Naive B cell (primary cell): Measurements from ENCODE around the gene ABCG8. TPM values are rescaled to one million over a fixed set of nuclear protein-coding genes. Genes with fewer than 3 reads are reported as not detected.

ENCODE experiments used
- ATAC-seq, 2 donors: fragments of 150-1000 bp; cut with Tn5 transposase; 2 replicates each; pipeline ENCODE4 v1.10.0; 2021; ENCODE audit warnings: low read depth in 2 of 2, mild to moderate bottlenecking in 2 of 2, moderate library complexity in 2 of 2
- DNase-seq: peaks from one replicate; pipeline ENCODE4 v3.0.0; 2022
- H3K27ac Mint-ChIP-seq, 6 donors: one replicate each; pipeline ENCODE4 v1.8.0; 2020 to 2022; ENCODE audit warnings: mild to moderate bottlenecking in 6 of 6, mixed read lengths in 6 of 6, moderate library complexity in 5 of 6, inconsistent platforms in 2 of 6
- H3K27me3 Mint-ChIP-seq, 3 donors: one replicate each; pipeline ENCODE4 v1.8.0; 2021 to 2022; ENCODE audit warnings: mixed read lengths in 3 of 3, mild to moderate bottlenecking in 1 of 3
- H3K36me3 Mint-ChIP-seq, 2 donors: one replicate each; pipeline ENCODE4 v1.8.0; 2020 to 2022; ENCODE audit warnings: mixed read lengths in 2 of 2, inconsistent platforms in 1 of 2, mild to moderate bottlenecking in 1 of 2
- H3K4me1 Mint-ChIP-seq, 3 donors: one replicate each; pipeline ENCODE4 v1.8.0; 2020 to 2022; ENCODE audit warnings: mixed read lengths in 3 of 3, inconsistent platforms in 1 of 3, mild to moderate bottlenecking in 1 of 3, moderate library complexity in 1 of 3
- H3K4me3 Mint-ChIP-seq, 8 donors: one replicate each; pipeline ENCODE4 v1.8.0; 2020 to 2022; ENCODE audit warnings: mild to moderate bottlenecking in 8 of 8, mixed read lengths in 8 of 8, moderate library complexity in 8 of 8, inconsistent platforms in 2 of 8
- H3K9me3 Mint-ChIP-seq, 7 donors: one replicate each; pipeline ENCODE4 v1.8.0; 2020 to 2022; ENCODE audit warnings: mixed read lengths in 7 of 7, mild to moderate bottlenecking in 5 of 7, inconsistent platforms in 2 of 7, moderate library complexity in 1 of 7
- polyA plus RNA-seq, 6 donors: library from polyadenylated mRNA; unstranded; fragments of 300-500 nt; fragmentation: Illumina TruSeq; gene quantifications; one replicate each; pipeline ENCODE4 v1.2.3, GENCODE V29; 2021; ENCODE audit warnings: low read depth in 6 of 6

Gene ABCG8
- polyA plus RNA-seq, 6 donors from 2014 or later = 0.05 to 0.12 TPM; not detected in 4

GRCh38 chr2:43837831-43838559 is 776 bp upstream of the ABCG8 start:
- H3K9me3 Mint-ChIP-seq = no peaks in the 10 kb centered on the region
- H3K4me1 Mint-ChIP-seq = no peaks in the 10 kb centered on the region
- H3K4me3 Mint-ChIP-seq = no peak overlapping the region
- ATAC-seq (no peak), DNase-seq (no peak)
- peaks cover 0 to 13% (median 8%) of the 10 kb centered on the region in 3 donors for H3K27me3 Mint-ChIP-seq
- no peak overlapping the region for H3K27ac Mint-ChIP-seq
- no peaks in the 10 kb centered on the region for H3K36me3 Mint-ChIP-seq

- no peak for DNase-seq
- Mint-ChIP-seq H3K36me3 (no peaks in the 10 kb centered on the region), H3K4me3 (peak overlapping the region in 1 of 8 donors; percentile 71), H3K9me3 (no peaks in the 10 kb centered on the region), H3K27ac (no peak overlapping the region), H3K27me3 (peaks cover 0 to 13% (median 8%) of the 10 kb centered on the region in 3 donors), H3K4me1 (no peaks in the 10 kb centered on the region)
- no peak for ATAC-seq
Observed at GRCh38 chr2:43839776-43840564, 1.2 kb downstream of the ABCG8 start.

- no peak overlapping the region for H3K4me3 Mint-ChIP-seq
- ATAC-seq (no peak), DNase-seq (no peak)
- no peaks in the 10 kb centered on the region for H3K9me3 Mint-ChIP-seq
- H3K36me3 Mint-ChIP-seq = no peaks in the 10 kb centered on the region
- H3K4me1 Mint-ChIP-seq = no peaks in the 10 kb centered on the region
- H3K27ac Mint-ChIP-seq = no peak overlapping the region
- H3K27me3 Mint-ChIP-seq = peaks cover 0 to 8% (median 7%) of the 10 kb centered on the region in 3 donors
Observed at GRCh38 chr2:43840965-43841364, 2.2 kb downstream of the ABCG8 start.

- no peak for DNase-seq
- no peak for ATAC-seq
- Mint-ChIP-seq H3K4me1 (no peaks in the 10 kb centered on the region), H3K9me3 (no peaks in the 10 kb centered on the region), H3K27me3 (peaks cover 0 to 8% (median 7%) of the 10 kb centered on the region in 3 donors), H3K4me3 (no peak overlapping the region), H3K27ac (no peak overlapping the region), H3K36me3 (no peaks in the 10 kb centered on the region)
Observed at GRCh38 chr2:43841949-43842865, 3.4 kb downstream of the ABCG8 start.

- DNase-seq = no peak
- Mint-ChIP-seq H3K9me3 (no peaks in the 10 kb centered on the region), H3K4me3 (no peak overlapping the region), H3K4me1 (no peaks in the 10 kb centered on the region), H3K27ac (no peak overlapping the region), H3K36me3 (no peaks in the 10 kb centered on the region), H3K27me3 (peaks cover 0 to 8% (median 7%) of the 10 kb centered on the region in 3 donors)
- ATAC-seq = no peak
Observed at GRCh38 chr2:43842866-43843226, 4.1 kb downstream of the ABCG8 start.

GRCh38 chr2:43845181-43845580 is 6.4 kb downstream of the ABCG8 start:
- no peaks in the 10 kb centered on the region for H3K9me3 Mint-ChIP-seq
- H3K27me3 Mint-ChIP-seq = peaks cover 0 to 2% (median under 1%) of the 10 kb centered on the region in 3 donors
- no peak overlapping the region for H3K4me3 Mint-ChIP-seq
- ATAC-seq (no peak), DNase-seq (no peak)
- no peak overlapping the region for H3K27ac Mint-ChIP-seq
- no peaks in the 10 kb centered on the region for H3K36me3 Mint-ChIP-seq
- peaks cover 0 to 7% (median 0%) of the 10 kb centered on the region in 3 donors for H3K4me1 Mint-ChIP-seq

GRCh38 chr2:43846140-43846793 is 7.5 kb downstream of the ABCG8 start:
- no peak overlapping the region for H3K4me3 Mint-ChIP-seq
- no peaks in the 10 kb centered on the region for H3K36me3 Mint-ChIP-seq
- H3K27ac Mint-ChIP-seq = peak overlapping the region in 2 of 6 donors; percentile 20 to 69
- peaks cover 0 to 7% (median 0%) of the 10 kb centered on the region in 3 donors for H3K4me1 Mint-ChIP-seq
- peaks cover 0 to 6% (median 5%) of the 10 kb centered on the region in 3 donors for H3K27me3 Mint-ChIP-seq
- ATAC-seq (no peak), DNase-seq (no peak)
- H3K9me3 Mint-ChIP-seq = no peaks in the 10 kb centered on the region

- DNase-seq = no peak
- no peaks in the 10 kb centered on the region for H3K9me3 Mint-ChIP-seq
- no peaks in the 10 kb centered on the region for H3K36me3 Mint-ChIP-seq
- peak overlapping the region in 1 of 6 donors; percentile 79 for H3K27ac Mint-ChIP-seq
- peak in 1 of 2 donors; percentile 39 for ATAC-seq
- H3K27me3 Mint-ChIP-seq = peaks cover 0 to 17% (median 14%) of the 10 kb centered on the region in 3 donors
- peaks cover 0 to 7% (median 0%) of the 10 kb centered on the region in 3 donors for H3K4me1 Mint-ChIP-seq
- no peak overlapping the region for H3K4me3 Mint-ChIP-seq
Observed at GRCh38 chr2:43848214-43848613, 9.4 kb downstream of the ABCG8 start.

GRCh38 chr2:43851011-43851980 is 12.5 kb downstream of the ABCG8 start:
- ATAC-seq (no peak), DNase-seq (no peak)
- no peak overlapping the region for H3K4me3 Mint-ChIP-seq
- peaks cover 0 to 7% (median 0%) of the 10 kb centered on the region in 3 donors for H3K4me1 Mint-ChIP-seq
- H3K27ac Mint-ChIP-seq = peak overlapping the region in 3 of 6 donors; percentile 53 to 80 (median 77)
- peaks cover 0 to 40% (median 40%) of the 10 kb centered on the region in 3 donors for H3K27me3 Mint-ChIP-seq
- no peaks in the 10 kb centered on the region for H3K36me3 Mint-ChIP-seq
- H3K9me3 Mint-ChIP-seq = no peaks in the 10 kb centered on the region

GRCh38 chr2:43852196-43852730 is 13.5 kb downstream of the ABCG8 start:
- Mint-ChIP-seq H3K9me3 (peaks cover 0 to 5% (median 0%) of the 10 kb centered on the region in 7 donors), H3K4me1 (peaks cover 0 to 7% (median 0%) of the 10 kb centered on the region in 3 donors), H3K27me3 (peaks cover 0 to 50% (median 49%) of the 10 kb centered on the region in 3 donors), H3K36me3 (no peaks in the 10 kb centered on the region), H3K4me3 (no peak overlapping the region), H3K27ac (no peak overlapping the region)
- ATAC-seq (no peak), DNase-seq (no peak)

GRCh38 chr2:43853141-43854081 is 14.6 kb downstream of the ABCG8 start:
- Mint-ChIP-seq H3K27me3 (peaks cover 2 to 61% (median 61%) of the 10 kb centered on the region in 3 donors), H3K4me1 (peaks cover 0 to 1% (median 0%) of the 10 kb centered on the region in 3 donors), H3K36me3 (no peaks in the 10 kb centered on the region), H3K9me3 (peaks cover 0 to 7% (median 0%) of the 10 kb centered on the region in 7 donors), H3K27ac (peak overlapping the region in 1 of 6 donors; percentile 75), H3K4me3 (peak overlapping the region in 1 of 8 donors; percentile 66)
- DNase-seq (no peak), ATAC-seq (no peak)
